PC-9 (cell line): ENCODE measurements around the gene SCGB1A1. TPM values are rescaled to one million over a fixed set of nuclear protein-coding genes. Genes with fewer than 3 reads are reported as not detected.
A peak's percentile ranks its signal among the peaks of the same experiment; 100 is the strongest.

Experiments used
- BruUV-seq: library from RNA; stranded (reverse); fragments of 400-500 nt; replicated peaks from 2 replicates; lab custom pipeline; 2021; lab: Mats Ljungman, UMichigan
- CTCF ChIA-PET: fragments of 300-600 bp; sonication (Branson Sonifier 250); formaldehyde crosslinking; loops from one replicate; lab custom pipeline; 2022; ENCODE audit warnings: antibody characterized with exemption; lab: Charles Lee
- POLR2A ChIA-PET: fragments of 300-600 bp; sonication (Branson Sonifier 250); formaldehyde crosslinking; loops from one replicate; lab custom pipeline; 2022; ENCODE audit warnings: antibody characterized with exemption; ENCODE audit not compliant: unreplicated experiment; lab: Charles Lee
- DNase-seq, 2 experiments: peaks; one replicate each; pipeline versions ENCODE4 v3.0.0 to v3.0.0-alpha.2; 2015 to 2022; ENCODE audit warnings: mixed read lengths in 1 of 2
- H2AFZ ChIP-seq: fragments of 200-600 bp; sonication (generic); 2 replicates; pipeline ENCODE4 v1.8.1; 2017; ENCODE audit warnings: antibody characterized with exemption
- H3F3A ChIP-seq: fragments of 200-600 bp; sonication (generic); 2 replicates; pipeline ENCODE4 v1.8.1; 2017; ENCODE audit warnings: antibody characterized with exemption, mild to moderate bottlenecking, low read depth; ENCODE audit not compliant: insufficient read depth
- H3K27ac ChIP-seq: fragments of 200-600 bp; sonication (generic); 2 replicates; pipeline ENCODE4 v1.6.1; 2016; ENCODE audit warnings: mixed run types
- H3K27me3 ChIP-seq: fragments of 200-600 bp; sonication (generic); 2 replicates; pipeline ENCODE4 v1.6.1; 2016; ENCODE audit warnings: low read depth, mixed run types; ENCODE audit not compliant: insufficient read depth
- H3K36me3 ChIP-seq: fragments of 200-600 bp; sonication (generic); 2 replicates; pipeline ENCODE4 v1.6.1; 2016; ENCODE audit warnings: low read depth, mixed run types
- H3K4me1 ChIP-seq: fragments of 200-600 bp; sonication (generic); replicated peaks from 2 replicates; pipeline ENCODE4 v1.6.1; 2016; ENCODE audit warnings: mixed run types; ENCODE audit not compliant: insufficient read depth
- H3K4me2 ChIP-seq: fragments of 200-600 bp; sonication (generic); 2 replicates; pipeline ENCODE4 v1.6.1; 2017; ENCODE audit warnings: mixed run types
- H3K4me3 ChIP-seq: fragments of 200-600 bp; sonication (generic); 2 replicates; pipeline ENCODE4 v1.6.1; 2016; ENCODE audit warnings: mixed run types
- H3K79me2 ChIP-seq: fragments of 200-600 bp; sonication (generic); 2 replicates; pipeline ENCODE4 v1.6.1; 2017; ENCODE audit warnings: low read depth, mixed run types
- H3K9me2 ChIP-seq: fragments of 200-600 bp; sonication (generic); 2 replicates; pipeline ENCODE4 v1.8.1; 2017; ENCODE audit warnings: mild to moderate bottlenecking; ENCODE audit not compliant: insufficient read depth
- H3K9me3 ChIP-seq: fragments of 200-600 bp; sonication (generic); 2 replicates; pipeline ENCODE4 v1.8.1; 2016; ENCODE audit warnings: low read depth; ENCODE audit not compliant: insufficient read depth
- H4K20me1 ChIP-seq: fragments of 200-600 bp; sonication (generic); 2 replicates; pipeline ENCODE4 v1.8.1; 2017; ENCODE audit not compliant: insufficient read depth
- EZH2 ChIP-seq: fragments of 200-600 bp; sonication (generic); IDR thresholded peaks from 2 replicates; pipeline ENCODE4 v1.8.0; 2017; ENCODE audit warnings: antibody characterized with exemption, low read depth
- intact Hi-C: fragments of 100-400 bp; cut with micrococcal nuclease; formaldehyde crosslinking; loops from one replicate; pipeline ENCODE4 v1.10.0; 2022; ENCODE audit not compliant: unreplicated experiment
- total RNA-seq: library from RNA; stranded (reverse); gene quantifications from 2 replicates; pipeline ENCODE4 v1.2.3, GENCODE V29; 2021
- TF ChIP-seq, protein P1 (sequence below): fragments of 200-600 bp; sonication (generic); conservative IDR thresholded peaks from 2 replicates; pipeline ENCODE4 v1.6.1; 2017; ENCODE audit warnings: mixed run types, antibody characterized with exemption, mild to moderate bottlenecking, moderate library complexity

SCGB1A1 gene
- total RNA-seq, 1 experiment from 2014 or later: not detected

DNA sequence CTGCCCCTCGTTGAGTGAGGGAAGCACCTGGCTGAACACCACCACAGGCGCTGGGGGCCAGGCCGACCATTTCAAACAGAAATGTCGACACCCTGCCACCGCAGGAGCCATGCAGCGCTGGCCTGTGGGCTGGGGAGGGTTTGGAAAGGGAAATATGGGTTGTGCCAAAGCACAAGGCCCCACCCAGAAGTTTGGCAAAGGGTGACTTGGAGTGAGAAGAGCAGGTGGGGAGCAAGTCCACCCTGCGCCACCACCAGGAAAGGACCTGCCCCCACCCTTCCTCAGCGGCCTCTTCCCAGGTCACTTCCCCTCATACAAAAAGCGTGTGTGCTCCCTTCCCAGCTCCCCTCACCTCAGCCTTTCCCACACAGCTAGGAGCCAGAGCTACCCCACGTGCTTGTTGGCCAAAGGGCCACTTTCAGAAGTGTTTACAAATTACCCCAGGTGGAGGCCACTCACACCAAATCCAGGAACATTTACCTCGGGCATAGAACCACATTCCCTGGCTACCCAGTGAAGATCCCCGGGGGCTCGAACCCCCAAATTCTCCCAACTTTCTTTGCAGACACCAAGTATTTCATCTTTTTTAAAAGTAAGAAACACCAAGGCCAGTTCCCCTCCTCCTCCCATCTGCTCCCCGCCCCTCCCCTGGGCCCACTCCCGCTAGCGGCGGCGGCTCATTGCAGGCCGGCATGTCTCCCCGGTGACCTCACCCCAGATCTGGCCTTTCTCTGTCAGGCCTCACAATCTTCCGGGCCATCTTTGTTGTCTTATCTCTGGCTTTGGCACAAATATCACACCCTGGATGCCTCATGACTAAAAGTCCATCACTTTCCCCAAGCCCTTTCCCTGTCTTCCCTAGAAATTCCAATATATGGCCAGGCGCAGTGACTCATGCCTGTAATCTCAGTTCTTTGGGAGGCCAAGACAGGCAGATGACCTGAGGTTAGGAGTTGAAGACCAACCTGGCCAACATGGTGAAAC, 20.5 kb upstream of the SCGB1A1 start:
- Histone ChIP-seq H3K27ac (no peak overlapping the region), H2AFZ (no peak overlapping the region), H3K79me2 (no peaks in the 10 kb centered on the region), H3K4me2 (no peak overlapping the region), H3K4me3 (no peak overlapping the region), H3K4me1 (peaks cover 18% of the 10 kb centered on the region), H3K36me3 (no peaks in the 10 kb centered on the region), H3K9me2 (no peaks in the 10 kb centered on the region), H3K27me3 (no peaks in the 10 kb centered on the region), H3K9me3 (no peaks in the 10 kb centered on the region), H4K20me1 (no peaks in the 10 kb centered on the region), H3F3A (peaks cover 16% of the 10 kb centered on the region; the same call in 1 of the 2 replicates)
- DNase-seq: peak in 1 of 2 experiments; percentile 58
- BruUV-seq: no TSS peak
- POLR2A ChIA-PET: interaction anchor here (0.5 to 0.6 kb wide), 2 partner anchors 162 to 1562 kb away, joined by 3 to 5 read pairs; no protein-coding TSS in a partner anchor
- CTCF ChIA-PET: no interaction called here
- TF ChIP-seq EZH2: no peak
- TF ChIP-seq, protein P1, sequence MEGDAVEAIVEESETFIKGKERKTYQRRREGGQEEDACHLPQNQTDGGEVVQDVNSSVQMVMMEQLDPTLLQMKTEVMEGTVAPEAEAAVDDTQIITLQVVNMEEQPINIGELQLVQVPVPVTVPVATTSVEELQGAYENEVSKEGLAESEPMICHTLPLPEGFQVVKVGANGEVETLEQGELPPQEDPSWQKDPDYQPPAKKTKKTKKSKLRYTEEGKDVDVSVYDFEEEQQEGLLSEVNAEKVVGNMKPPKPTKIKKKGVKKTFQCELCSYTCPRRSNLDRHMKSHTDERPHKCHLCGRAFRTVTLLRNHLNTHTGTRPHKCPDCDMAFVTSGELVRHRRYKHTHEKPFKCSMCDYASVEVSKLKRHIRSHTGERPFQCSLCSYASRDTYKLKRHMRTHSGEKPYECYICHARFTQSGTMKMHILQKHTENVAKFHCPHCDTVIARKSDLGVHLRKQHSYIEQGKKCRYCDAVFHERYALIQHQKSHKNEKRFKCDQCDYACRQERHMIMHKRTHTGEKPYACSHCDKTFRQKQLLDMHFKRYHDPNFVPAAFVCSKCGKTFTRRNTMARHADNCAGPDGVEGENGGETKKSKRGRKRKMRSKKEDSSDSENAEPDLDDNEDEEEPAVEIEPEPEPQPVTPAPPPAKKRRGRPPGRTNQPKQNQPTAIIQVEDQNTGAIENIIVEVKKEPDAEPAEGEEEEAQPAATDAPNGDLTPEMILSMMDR: no peak
- intact Hi-C loops: loop anchor here (2.0 to 5.0 kb wide), 3 partner anchors 28 to 484 kb away; partner anchors contain the start of genes EML3, ROM1 and SLC3A2

DNA sequence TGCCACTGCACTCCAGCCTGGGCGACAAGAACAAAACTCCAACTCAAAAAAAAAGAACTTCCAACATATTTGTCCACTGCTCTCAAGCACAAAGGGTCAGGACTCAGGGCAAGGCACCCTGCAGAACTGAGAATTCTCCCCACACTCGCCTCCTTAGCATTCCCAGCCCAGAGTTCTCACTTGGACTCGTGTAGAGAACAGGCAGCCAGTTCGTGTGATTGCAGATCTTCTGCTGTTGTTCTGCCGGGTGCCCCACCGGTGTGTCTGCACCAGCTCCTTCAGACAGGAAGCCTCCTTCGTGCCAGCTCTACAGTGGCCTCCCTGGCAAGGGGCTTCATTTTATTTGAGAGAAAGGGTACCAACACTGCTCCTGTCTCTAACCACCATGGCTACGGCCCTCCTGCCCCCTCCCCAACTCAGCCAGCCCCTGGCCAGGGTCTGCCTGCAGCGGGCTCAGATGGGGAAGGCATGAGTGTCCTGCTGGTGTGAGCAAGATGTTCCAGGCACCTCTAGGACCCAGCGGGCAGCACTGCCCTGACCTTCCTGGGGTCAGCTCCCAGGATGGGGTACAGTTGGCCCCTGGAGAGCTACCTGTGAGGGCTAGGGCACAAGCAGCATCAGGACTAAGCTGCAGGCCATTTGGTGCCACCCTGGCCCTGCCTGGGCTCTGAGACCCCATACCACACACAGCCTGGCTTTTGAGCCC, 19.5 kb upstream of the SCGB1A1 start:
- no peak for DNase-seq
- Histone ChIP-seq H3K9me2 (no peaks in the 10 kb centered on the region), H3F3A (peaks cover 10% of the 10 kb centered on the region; the same call in 1 of the 2 replicates), H3K4me1 (peaks cover 13% of the 10 kb centered on the region), H3K36me3 (no peaks in the 10 kb centered on the region), H4K20me1 (no peaks in the 10 kb centered on the region), H3K27me3 (no peaks in the 10 kb centered on the region), H3K4me3 (no peak overlapping the region), H3K79me2 (no peaks in the 10 kb centered on the region), H3K4me2 (no peak overlapping the region), H3K27ac (no peak overlapping the region), H3K9me3 (no peaks in the 10 kb centered on the region), H2AFZ (no peak overlapping the region)
- intact Hi-C loops: loop anchor here (2.0 to 5.0 kb wide), 3 partner anchors 27 to 483 kb away; partner anchors contain the start of genes EML3, ROM1 and SLC3A2
- POLR2A ChIA-PET: interaction anchor here (0.5 to 0.6 kb wide), 2 partner anchors 161 to 1563 kb away, joined by 3 to 5 read pairs; no protein-coding TSS in a partner anchor
- no peak for TF ChIP-seq EZH2
- TF ChIP-seq, protein P1: no peak
- CTCF ChIA-PET: no interaction called here
- no TSS peak for BruUV-seq

DNA sequence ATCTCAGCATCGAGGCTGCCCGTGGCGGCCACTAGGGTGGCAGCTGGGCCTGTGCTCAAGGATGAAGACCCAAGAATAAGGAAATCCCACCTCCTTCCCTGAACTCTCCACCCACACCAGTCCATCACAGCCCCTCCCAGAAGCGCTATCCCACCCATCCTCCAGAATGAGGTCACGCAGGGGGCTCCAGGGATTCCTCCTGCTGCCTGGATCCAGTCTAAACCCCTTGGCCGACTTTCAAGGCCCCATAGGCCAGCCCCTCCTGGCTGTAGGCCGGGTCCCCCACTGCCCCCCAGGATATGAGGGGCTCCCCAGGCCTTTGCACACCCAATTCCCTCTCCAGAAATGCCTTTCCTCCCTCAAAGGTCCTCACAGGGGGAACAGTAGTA, 19.0 kb upstream of the SCGB1A1 start:
- H3K4me1 ChIP-seq: peaks cover 13% of the 10 kb centered on the region
- H3F3A ChIP-seq: peaks cover 7% of the 10 kb centered on the region; the same call in 1 of the 2 replicates
- H3K79me2 ChIP-seq: no peaks in the 10 kb centered on the region
- H4K20me1 ChIP-seq: no peaks in the 10 kb centered on the region
- no peak overlapping the region for H3K4me3 ChIP-seq
- intact Hi-C loops: loop anchor here (2.0 to 5.0 kb wide), 3 partner anchors 27 to 482 kb away; partner anchors contain the start of genes EML3, ROM1 and SLC3A2
- no TSS peak for BruUV-seq
- H3K9me3 ChIP-seq: no peaks in the 10 kb centered on the region
- ChIA-PET CTCF (interaction anchor here (1.2 kb wide), 1 partner anchor 161 kb away, joined by 4 read pairs; no protein-coding TSS in a partner anchor), POLR2A (interaction anchor here (0.6 kb wide), 1 partner anchor 328 kb away, joined by 3 read pairs; the partner anchor contains the start of gene TTC9C)
- no peak overlapping the region for H2AFZ ChIP-seq
- no peak overlapping the region for H3K27ac ChIP-seq
- no peaks in the 10 kb centered on the region for H3K36me3 ChIP-seq
- TF ChIP-seq, protein P1: no peak
- no peak for TF ChIP-seq EZH2
- no peak for DNase-seq
- no peak overlapping the region for H3K4me2 ChIP-seq
- no peaks in the 10 kb centered on the region for H3K27me3 ChIP-seq
- no peaks in the 10 kb centered on the region for H3K9me2 ChIP-seq
